Measurements from ENCODE around the gene ANKRD39.

Gene ANKRD39

DNA sequence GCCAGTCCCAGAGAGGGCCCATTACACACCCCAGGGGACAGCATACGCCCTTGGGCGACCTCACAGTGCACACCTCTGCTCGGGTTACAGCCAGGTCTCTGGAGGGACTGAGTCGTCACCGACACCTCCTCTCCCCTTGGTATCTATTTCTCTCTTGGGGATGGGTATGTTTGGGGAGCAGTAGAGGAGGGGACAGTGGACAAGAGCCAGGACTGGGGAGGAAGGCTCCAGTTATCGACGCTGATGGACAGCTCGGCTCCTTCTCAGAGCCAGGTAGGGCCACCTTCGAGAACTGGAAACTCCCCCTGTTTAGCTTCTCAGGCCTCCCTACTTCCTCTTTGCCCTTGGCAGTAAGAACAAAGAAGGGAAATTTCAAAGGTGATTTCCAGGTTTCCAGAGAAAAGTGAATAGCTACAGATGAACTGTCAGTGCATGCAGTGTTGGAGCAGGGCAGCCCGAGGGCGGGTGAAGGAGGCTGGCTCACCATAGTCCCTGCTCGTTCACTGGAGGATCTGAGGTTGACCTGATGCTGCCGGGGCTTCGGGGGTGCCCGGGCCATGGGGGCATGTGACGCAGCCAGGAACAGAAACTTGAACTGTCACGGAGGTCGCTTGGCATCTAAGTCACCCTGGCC, 16.5 kb upstream of the ANKRD39 start:
- Histone ChIP-seq H3K4me2 (ENCODE audit: low read depth, low read length) (no peak overlapping the region), H3K27me3 (replicated peaks; ENCODE audit: insufficient read depth, low read length) (peaks cover 25% of the 10 kb centered on the region), H3K9me3 (replicated peaks; ENCODE audit: insufficient read depth, low read length) (no peaks in the 10 kb centered on the region), H2AFZ (ENCODE audit: low read length) (no peak overlapping the region), H3K4me3 (ENCODE audit: low read length) (no peak overlapping the region), H3K36me3 (replicated peaks; ENCODE audit: insufficient read depth, low read length) (no peaks in the 10 kb centered on the region), H4K20me1 (ENCODE audit: insufficient read depth, low read length) (no peaks in the 10 kb centered on the region), H3F3A (ENCODE audit: insufficient read depth, low read length) (no peaks in the 10 kb centered on the region; the same call in 1 of the 2 replicates), H3K9ac (ENCODE audit: low read length) (no peak overlapping the region), H3K27ac (ENCODE audit: low read length) (no peak overlapping the region), H3K4me1 (ENCODE audit: low read length) (no peaks in the 10 kb centered on the region), H3K79me2 (ENCODE audit: low read length) (no peaks in the 10 kb centered on the region), H3K9me2 (replicated peaks; ENCODE audit: insufficient read depth, low read length) (no peaks in the 10 kb centered on the region)
- no peak for TF ChIP-seq EZH2phosphoT487 (IDR thresholded peaks at IDR 0.05; ENCODE audit: low read length)
- TF ChIP-seq, protein P1, sequence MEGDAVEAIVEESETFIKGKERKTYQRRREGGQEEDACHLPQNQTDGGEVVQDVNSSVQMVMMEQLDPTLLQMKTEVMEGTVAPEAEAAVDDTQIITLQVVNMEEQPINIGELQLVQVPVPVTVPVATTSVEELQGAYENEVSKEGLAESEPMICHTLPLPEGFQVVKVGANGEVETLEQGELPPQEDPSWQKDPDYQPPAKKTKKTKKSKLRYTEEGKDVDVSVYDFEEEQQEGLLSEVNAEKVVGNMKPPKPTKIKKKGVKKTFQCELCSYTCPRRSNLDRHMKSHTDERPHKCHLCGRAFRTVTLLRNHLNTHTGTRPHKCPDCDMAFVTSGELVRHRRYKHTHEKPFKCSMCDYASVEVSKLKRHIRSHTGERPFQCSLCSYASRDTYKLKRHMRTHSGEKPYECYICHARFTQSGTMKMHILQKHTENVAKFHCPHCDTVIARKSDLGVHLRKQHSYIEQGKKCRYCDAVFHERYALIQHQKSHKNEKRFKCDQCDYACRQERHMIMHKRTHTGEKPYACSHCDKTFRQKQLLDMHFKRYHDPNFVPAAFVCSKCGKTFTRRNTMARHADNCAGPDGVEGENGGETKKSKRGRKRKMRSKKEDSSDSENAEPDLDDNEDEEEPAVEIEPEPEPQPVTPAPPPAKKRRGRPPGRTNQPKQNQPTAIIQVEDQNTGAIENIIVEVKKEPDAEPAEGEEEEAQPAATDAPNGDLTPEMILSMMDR (IDR thresholded peaks at IDR 0.05; ENCODE audit: low read length): no peak
- TF ChIP-seq EZH2 (optimal IDR thresholded peaks at IDR 0.05; ENCODE audit: low read depth, low read length): no peak
- no peak for DNase-seq

- H3K27me3 ChIP-seq (replicated peaks; ENCODE audit: insufficient read depth, low read length): peaks cover 18% of the 10 kb centered on the region
- no peak overlapping the region for H3K4me3 ChIP-seq (ENCODE audit: low read length)
- H3K4me2 ChIP-seq (ENCODE audit: low read depth, low read length): no peak overlapping the region
- no peaks in the 10 kb centered on the region for H3K79me2 ChIP-seq (ENCODE audit: low read length)
- no peaks in the 10 kb centered on the region for H4K20me1 ChIP-seq (ENCODE audit: insufficient read depth, low read length)
- no peak for TF ChIP-seq EZH2phosphoT487 (IDR thresholded peaks at IDR 0.05; ENCODE audit: low read length)
- TF ChIP-seq, protein P1 (IDR thresholded peaks at IDR 0.05; ENCODE audit: low read length): no peak
- no peak for TF ChIP-seq EZH2 (optimal IDR thresholded peaks at IDR 0.05; ENCODE audit: low read depth, low read length)
- DNase-seq: no peak
- H3K9me3 ChIP-seq (replicated peaks; ENCODE audit: insufficient read depth, low read length): no peaks in the 10 kb centered on the region
- H2AFZ ChIP-seq (ENCODE audit: low read length): no peak overlapping the region
- H3K9me2 ChIP-seq (replicated peaks; ENCODE audit: insufficient read depth, low read length): no peaks in the 10 kb centered on the region
- H3K36me3 ChIP-seq (replicated peaks; ENCODE audit: insufficient read depth, low read length): no peaks in the 10 kb centered on the region
- no peak overlapping the region for H3K27ac ChIP-seq (ENCODE audit: low read length)
- H3F3A ChIP-seq (ENCODE audit: insufficient read depth, low read length): no peaks in the 10 kb centered on the region; the same call in 1 of the 2 replicates
- no peaks in the 10 kb centered on the region for H3K4me1 ChIP-seq (ENCODE audit: low read length)
- no peak overlapping the region for H3K9ac ChIP-seq (ENCODE audit: low read length)
Measured at GRCh38 chr2:96873651-96874096, 15.9 kb upstream of the ANKRD39 start.

GRCh38 chr2:96872591-96873349, 15.0 kb upstream of the ANKRD39 start:
- DNase-seq: no peak
- TF ChIP-seq EZH2phosphoT487 (IDR thresholded peaks at IDR 0.05; ENCODE audit: low read length) (no peak), EZH2 (optimal IDR thresholded peaks at IDR 0.05; ENCODE audit: low read depth, low read length) (no peak)
- TF ChIP-seq, protein P1 (IDR thresholded peaks at IDR 0.05; ENCODE audit: low read length): no peak
- Histone ChIP-seq H3K9me3 (replicated peaks; ENCODE audit: insufficient read depth, low read length) (no peaks in the 10 kb centered on the region), H4K20me1 (ENCODE audit: insufficient read depth, low read length) (no peaks in the 10 kb centered on the region), H3K36me3 (replicated peaks; ENCODE audit: insufficient read depth, low read length) (no peaks in the 10 kb centered on the region), H3K9me2 (replicated peaks; ENCODE audit: insufficient read depth, low read length) (no peaks in the 10 kb centered on the region), H3K79me2 (ENCODE audit: low read length) (no peaks in the 10 kb centered on the region), H3K4me3 (ENCODE audit: low read length) (no peak overlapping the region), H3K4me1 (ENCODE audit: low read length) (no peaks in the 10 kb centered on the region), H3K27me3 (replicated peaks; ENCODE audit: insufficient read depth, low read length) (peaks cover 12% of the 10 kb centered on the region), H2AFZ (ENCODE audit: low read length) (no peak overlapping the region), H3K4me2 (ENCODE audit: low read depth, low read length) (no peak overlapping the region), H3K27ac (ENCODE audit: low read length) (no peak overlapping the region), H3K9ac (ENCODE audit: low read length) (no peak overlapping the region), H3F3A (ENCODE audit: insufficient read depth, low read length) (no peaks in the 10 kb centered on the region; the same call in 1 of the 2 replicates)
